Liver (tissue), 9 donors: Measurements from ENCODE around the gene HEG1. TPM values are rescaled to one million over a fixed set of nuclear protein-coding genes. Genes with fewer than 3 reads are reported as not detected.

Experiments
- DNase-seq: peaks from one replicate; pipeline ENCODE4 v3.0.0-alpha.2; 2017; ENCODE audit warnings: low spot score
- H3K27ac ChIP-seq, 2 donors: one replicate each; pipeline ENCODE4 v1.7.0; 2013; ENCODE audit warnings: inconsistent platforms in 2 of 2, low read length in 2 of 2, control low read depth in 1 of 2, low read depth in 1 of 2, mild to moderate bottlenecking in 1 of 2
- H3K27me3 ChIP-seq, 4 donors: one replicate each; pipeline versions ENCODE4 v1.6.1 to v1.7.0; 2013; ENCODE audit warnings: low read length in 3 of 4, inconsistent platforms in 1 of 4, mild to moderate bottlenecking in 1 of 4, moderate library complexity in 1 of 4; ENCODE audit not compliant: control insufficient read depth in 4 of 4, insufficient read depth in 4 of 4
- H3K36me3 ChIP-seq, 4 donors: one replicate each; pipeline versions ENCODE4 v1.6.1 to v1.7.0; 2013; ENCODE audit warnings: low read length in 3 of 4, mild to moderate bottlenecking in 3 of 4, low read depth in 1 of 4, moderate library complexity in 1 of 4; ENCODE audit not compliant: control insufficient read depth in 4 of 4, insufficient read depth in 3 of 4
- H3K4me1 ChIP-seq, 4 donors: one replicate each; pipeline versions ENCODE4 v1.6.1 to v1.7.0; 2013; ENCODE audit warnings: low read length in 3 of 4, mild to moderate bottlenecking in 3 of 4, moderate library complexity in 1 of 4; ENCODE audit not compliant: control insufficient read depth in 4 of 4, insufficient read depth in 4 of 4
- H3K4me3 ChIP-seq, 3 donors: one replicate each; pipeline versions ENCODE4 v1.6.1 to v1.7.0; 2013; ENCODE audit warnings: low read length in 3 of 3, control low read depth in 1 of 3, low read depth in 1 of 3, mild to moderate bottlenecking in 1 of 3
- H3K9ac ChIP-seq, 2 donors: one replicate each; pipeline ENCODE4 v1.7.0; 2013; ENCODE audit warnings: low read length in 2 of 2, mild to moderate bottlenecking in 2 of 2, moderate library complexity in 2 of 2, control low read depth in 1 of 2, low read depth in 1 of 2
- H3K9me3 ChIP-seq, 4 donors: one replicate each; pipeline versions ENCODE4 v1.6.1 to v1.7.0; 2013; ENCODE audit warnings: low read length in 3 of 4; ENCODE audit not compliant: control insufficient read depth in 4 of 4
- ATF3 ChIP-seq: IDR thresholded peaks from 2 replicates; pipeline ENCODE4 v1.6.1; 2016; ENCODE audit warnings: antibody characterized with exemption
- EGR1 ChIP-seq, 2 donors: IDR thresholded peaks; 2 replicates each; pipeline ENCODE4 v1.6.1; 2016 to 2018; ENCODE audit warnings: antibody characterized with exemption in 2 of 2, low read depth in 2 of 2
- FOXA1 ChIP-seq: IDR thresholded peaks from 2 replicates; pipeline ENCODE4 v1.6.1; 2016; ENCODE audit warnings: antibody characterized with exemption
- FOXA2 ChIP-seq: IDR thresholded peaks from 2 replicates; pipeline ENCODE4 v1.6.1; 2016; ENCODE audit warnings: antibody characterized with exemption
- GABPA ChIP-seq, 2 donors: IDR thresholded peaks in 1 of 2; conservative IDR thresholded peaks in 1 of 2; 2 replicates each; pipeline ENCODE4 v1.6.1; 2016; ENCODE audit warnings: antibody characterized with exemption in 2 of 2, mild to moderate bottlenecking in 1 of 2, moderate library complexity in 1 of 2
- HNF4A ChIP-seq, 2 donors: conservative IDR thresholded peaks; 2 replicates each; pipeline ENCODE4 v1.6.1; 2016; ENCODE audit warnings: antibody characterized with exemption in 2 of 2, mild to moderate bottlenecking in 2 of 2
- HNF4G ChIP-seq: IDR thresholded peaks from 2 replicates; pipeline ENCODE4 v1.6.1; 2016; ENCODE audit warnings: antibody characterized with exemption
- JUND ChIP-seq, 2 donors: IDR thresholded peaks; 2 replicates each; pipeline ENCODE4 v1.6.1; 2016; ENCODE audit warnings: antibody characterized with exemption in 2 of 2
- MAX ChIP-seq: IDR thresholded peaks from 2 replicates; pipeline ENCODE4 v1.6.1; 2016; ENCODE audit warnings: antibody characterized with exemption
- NR2F2 ChIP-seq: IDR thresholded peaks from 2 replicates; pipeline ENCODE4 v1.6.1; 2016; ENCODE audit warnings: antibody characterized with exemption
- RAD21 ChIP-seq, 2 donors: IDR thresholded peaks; 2 replicates each; pipeline ENCODE4 v1.6.1; 2016; ENCODE audit warnings: antibody characterized with exemption in 2 of 2, mild to moderate bottlenecking in 2 of 2
- REST ChIP-seq: IDR thresholded peaks from 2 replicates; pipeline ENCODE4 v1.6.1; 2016; ENCODE audit warnings: antibody characterized with exemption, mild to moderate bottlenecking
- SP1 ChIP-seq: IDR thresholded peaks from 2 replicates; pipeline ENCODE4 v1.6.1; 2018; ENCODE audit warnings: antibody characterized with exemption, mild to moderate bottlenecking
- TAF1 ChIP-seq: conservative IDR thresholded peaks from 2 replicates; pipeline ENCODE4 v1.6.1; 2016; ENCODE audit warnings: antibody characterized with exemption, mild to moderate bottlenecking
- YY1 ChIP-seq: IDR thresholded peaks from 2 replicates; pipeline ENCODE4 v1.6.1; 2016; ENCODE audit warnings: antibody characterized with exemption, mild to moderate bottlenecking
- WGBS: extraction: QIAGEN DNeasy Blood & Tissue Kit; methylation state at CpG from one replicate; pipeline ENCODE4 v1.1.7; 2013; 5-methylcytosine and 5-hydroxymethylcytosine counted together
- polyA plus RNA-seq, 2 donors: library from polyadenylated mRNA; stranded (reverse) in 1 of 2; unstranded in 1 of 2; fragments of 200-250 nt in 1 of 2; fragments of >200 nt in 1 of 2; fragmentation: Nextera tagmentation in 1 of 2; extraction: Ambion mirVana in 1 of 2; gene quantifications; one replicate each; pipeline versions ENCODE4 v1.2.1 to v1.2.3, GENCODE V29; 2013 to 2015
- total RNA-seq, 2 donors: library from RNA; depleted of rRNA; stranded (reverse); fragments of >200 nt; gene quantifications; one replicate each; pipeline ENCODE4 v1.2.3, GENCODE V29; 2014
- donor health status: healthy.
- donor health status: healthy.
- donor health status: healthy.
- donor health status: healthy.
- donor health status: healthy.

HEG1 gene
- total and polyA plus RNA-seq, 4 donors = 1.4 to 16.0 (median 5.3) TPM

- no peak overlapping the region for H3K27ac ChIP-seq
- H3K4me3 ChIP-seq = no peak overlapping the region
- TF ChIP-seq JUND (IDR thresholded peaks at IDR 0.05) (no peak), FOXA1 (no peak), HNF4G (no peak), HNF4A (conservative IDR thresholded peaks at IDR 0.05) (no peak), ATF3 (no peak), SP1 (no peak)
- no peak overlapping the region for H3K9ac ChIP-seq
- no peaks in the 10 kb centered on the region for H3K9me3 ChIP-seq
- WGBS = 84% methylated on average over 10 of the region's 10 CpGs
- H3K27me3 ChIP-seq = no peaks in the 10 kb centered on the region
- H3K4me1 ChIP-seq = peaks cover 3 to 34% (median 27%) of the 10 kb centered on the region in 4 donors
- no peak for DNase-seq
- peaks cover 0 to 6% (median under 1%) of the 10 kb centered on the region in 4 donors for H3K36me3 ChIP-seq
Observed at GRCh38 chr3:125003859-125004595, 51.8 kb downstream of the HEG1 start.

GRCh38 chr3:125003369-125003853 is 52.4 kb downstream of the HEG1 start:
- Histone ChIP-seq H3K4me1 (peaks cover 1 to 29% (median 26%) of the 10 kb centered on the region in 4 donors), H3K27ac (no peak overlapping the region), H3K9ac (no peak overlapping the region), H3K9me3 (no peaks in the 10 kb centered on the region), H3K36me3 (peaks cover 0 to 6% (median under 1%) of the 10 kb centered on the region in 4 donors), H3K27me3 (no peaks in the 10 kb centered on the region), H3K4me3 (no peak overlapping the region)
- WGBS = 54% methylated on average over 7 of the region's 7 CpGs
- TF ChIP-seq REST (no peak), TAF1 (no peak), SP1 (no peak)
- no peak for DNase-seq

GRCh38 chr3:125002414-125003368 is 53.1 kb downstream of the HEG1 start:
- DNase-seq = no peak
- Histone ChIP-seq H3K36me3 (peaks cover 0 to 6% (median 0%) of the 10 kb centered on the region in 4 donors), H3K9ac (peak overlapping the region in 1 of 2 donors; percentile 20), H3K27ac (peak overlapping the region; percentile 37 to 38), H3K4me3 (no peak overlapping the region), H3K4me1 (peaks cover 0 to 29% (median 26%) of the 10 kb centered on the region in 4 donors), H3K27me3 (no peaks in the 10 kb centered on the region), H3K9me3 (no peaks in the 10 kb centered on the region)
- TF ChIP-seq ATF3 = no peak
- no peak for TF ChIP-seq HNF4A (conservative IDR thresholded peaks at IDR 0.05)
- no peak for TF ChIP-seq GABPA (IDR thresholded peaks at IDR 0.05 in 1 of 2, conservative IDR thresholded peaks at IDR 0.05 in 1 of 2)
- no peak for TF ChIP-seq EGR1 (IDR thresholded peaks at IDR 0.05; ENCODE audit: low read depth in 2 of 2)
- no peak for TF ChIP-seq RAD21 (IDR thresholded peaks at IDR 0.05)
- TF ChIP-seq TAF1 = no peak
- no peak for TF ChIP-seq HNF4G
- TF ChIP-seq SP1 = no peak
- no peak for TF ChIP-seq FOXA2
- no peak for TF ChIP-seq REST
- no peak for TF ChIP-seq MAX
- no peak for TF ChIP-seq NR2F2
- TF ChIP-seq YY1 = no peak
- no peak for TF ChIP-seq JUND (IDR thresholded peaks at IDR 0.05)
- WGBS = 75% methylated on average over 11 of the region's 11 CpGs
